GM12873 (cell line): ENCODE results near the gene KRTAP5-9.

Experiments
- CTCF ChIP-seq: IDR thresholded peaks from 2 replicates; pipeline ENCODE4 v1.5.1; 2012; ENCODE audit warnings: low read depth, mild to moderate bottlenecking, moderate library complexity, low read length, control low read depth; ENCODE audit not compliant: insufficient read depth; ENCODE audit errors: missing control alignments

KRTAP5-9 gene

GRCh38 chr11:71582309-71582895 is 34.2 kb downstream of the KRTAP5-9 start, which contains the start of gene KRTAP5-11:
TSS of gene KRTAP5-11 (minus strand) at chr11:71582875. CDS start at chr11:71582837, 38 bp downstream.
- no peak for TF ChIP-seq CTCF

- peak; percentile 46 for TF ChIP-seq CTCF
Observed at GRCh38 chr11:71588822-71589545, 40.8 kb downstream of the KRTAP5-9 start.
